SK-N-SH treated with all-trans-retinoic acid at 6 μM for 48 hours (cell line): ENCODE measurements around the gene AP3B1.

Source experiments
- ATAC-seq: fragments of 200-7000 bp; cut with Tn5 transposase; 3 replicates; pipeline ENCODE4 v1.9.1; 2020; ENCODE audit warnings: mild to moderate bottlenecking, moderate library complexity
- ARNTL ChIP-seq: fragments of 450-650 bp; formaldehyde crosslinking; IDR thresholded peaks from 2 replicates; pipeline ENCODE4 v1.5.0; 2020; ENCODE audit warnings: low read depth, mild to moderate bottlenecking, moderate library complexity, borderline replicate concordance
- BACH2 ChIP-seq: fragments of 250-450 bp; sonication (Bioruptor Pico); IDR thresholded peaks from 2 replicates; pipeline ENCODE4 v1.9.0; 2021; ENCODE audit warnings: mild to moderate bottlenecking, borderline replicate concordance
- CSDC2 ChIP-seq: fragments of 250-450 bp; sonication (Bioruptor Pico); IDR thresholded peaks from 2 replicates; pipeline ENCODE4 v1.5.0; 2020; ENCODE audit warnings: mild to moderate bottlenecking, moderate library complexity
- ESRRG ChIP-seq: fragments of 250-450 bp; sonication (Bioruptor Pico); IDR thresholded peaks from 2 replicates; pipeline ENCODE4 v1.6.1; 2021; ENCODE audit warnings: mild to moderate bottlenecking
- GLIS3 ChIP-seq: fragments of 250-450 bp; sonication (Bioruptor Pico); IDR thresholded peaks from 2 replicates; pipeline ENCODE4 v1.5.0; 2020; ENCODE audit warnings: mild to moderate bottlenecking, moderate library complexity
- ISL1 ChIP-seq: fragments of 250-450 bp; sonication (Bioruptor Pico); IDR thresholded peaks from 2 replicates; pipeline ENCODE4 v2.1.2; 2022; ENCODE audit warnings: mild to moderate bottlenecking, moderate library complexity
- OSR1 ChIP-seq: fragments of 250-450 bp; sonication (Bioruptor Pico); IDR thresholded peaks from 2 replicates; pipeline ENCODE4 v1.8.0; 2022; ENCODE audit warnings: moderate library complexity, mild to moderate bottlenecking, inconsistent platforms
- PPARA ChIP-seq: fragments of 250-450 bp; sonication (Bioruptor Pico); IDR thresholded peaks from 2 replicates; pipeline ENCODE4 v1.5.0; 2020; ENCODE audit warnings: mild to moderate bottlenecking, borderline replicate concordance
- RARB ChIP-seq: fragments of 250-450 bp; sonication (Bioruptor Pico); IDR thresholded peaks from 2 replicates; pipeline ENCODE4 v1.8.0; 2021; ENCODE audit warnings: mild to moderate bottlenecking, moderate library complexity
- TCF4 ChIP-seq: fragments of 250-450 bp; sonication (Bioruptor Pico); IDR thresholded peaks from 2 replicates; pipeline ENCODE4 v1.8.0; 2021; ENCODE audit warnings: mild to moderate bottlenecking, moderate library complexity, borderline replicate concordance
- TOX ChIP-seq: fragments of 250-450 bp; sonication (Bioruptor Pico); IDR thresholded peaks from 2 replicates; pipeline ENCODE4 v1.8.0; 2021; ENCODE audit warnings: mild to moderate bottlenecking, moderate library complexity, borderline replicate concordance
- ZC3H10 ChIP-seq: fragments of 250-450 bp; sonication (Bioruptor Pico); IDR thresholded peaks from 2 replicates; pipeline ENCODE4 v1.5.1; 2021; ENCODE audit warnings: mild to moderate bottlenecking, moderate library complexity
- ZFP3 ChIP-seq: fragments of 250-450 bp; sonication (Bioruptor Pico); IDR thresholded peaks from 2 replicates; pipeline ENCODE4 v1.5.0; 2020; ENCODE audit warnings: mild to moderate bottlenecking, moderate library complexity
- ZFP30 ChIP-seq: fragments of 450-650 bp; formaldehyde crosslinking; IDR thresholded peaks from 2 replicates; pipeline ENCODE4 v1.5.0; 2022; ENCODE audit warnings: mild to moderate bottlenecking, moderate library complexity
- ZNF565 ChIP-seq: fragments of 450-650 bp; formaldehyde crosslinking; conservative IDR thresholded peaks from 2 replicates; pipeline ENCODE4 v1.5.0; 2020; ENCODE audit warnings: low read depth, mild to moderate bottlenecking, moderate library complexity
- ZNF70 ChIP-seq: fragments of 450-650 bp; formaldehyde crosslinking; IDR thresholded peaks from 2 replicates; pipeline ENCODE4 v1.5.0; 2020; ENCODE audit warnings: mild to moderate bottlenecking, moderate library complexity
- ZNF8 ChIP-seq: fragments of 450-650 bp; formaldehyde crosslinking; IDR thresholded peaks from 2 replicates; pipeline ENCODE4 v1.5.0; 2020; ENCODE audit warnings: mild to moderate bottlenecking, moderate library complexity
- TF ChIP-seq, protein P1 (sequence below): fragments of 250-450 bp; sonication (Bioruptor Pico); IDR thresholded peaks from 2 replicates; pipeline ENCODE4 v1.5.1; 2020; ENCODE audit warnings: low read depth, mild to moderate bottlenecking, moderate library complexity
- TF ChIP-seq, protein P2 (sequence below): fragments of 250-450 bp; sonication (Bioruptor Pico); IDR thresholded peaks from 2 replicates; pipeline ENCODE4 v1.5.0; 2020; ENCODE audit warnings: mild to moderate bottlenecking, moderate library complexity
- TF ChIP-seq, protein P3 (sequence below): fragments of 250-450 bp; sonication (Bioruptor Pico); IDR thresholded peaks from 2 replicates; pipeline ENCODE4 v1.8.0; 2021; ENCODE audit warnings: low read depth, mild to moderate bottlenecking, moderate library complexity, borderline replicate concordance
- TF ChIP-seq, protein P4 (sequence below): fragments of 250-450 bp; sonication (Bioruptor Pico); IDR thresholded peaks from 2 replicates; pipeline ENCODE4 v1.5.1; 2021; ENCODE audit warnings: mild to moderate bottlenecking, moderate library complexity

The AP3B1 gene

DNA sequence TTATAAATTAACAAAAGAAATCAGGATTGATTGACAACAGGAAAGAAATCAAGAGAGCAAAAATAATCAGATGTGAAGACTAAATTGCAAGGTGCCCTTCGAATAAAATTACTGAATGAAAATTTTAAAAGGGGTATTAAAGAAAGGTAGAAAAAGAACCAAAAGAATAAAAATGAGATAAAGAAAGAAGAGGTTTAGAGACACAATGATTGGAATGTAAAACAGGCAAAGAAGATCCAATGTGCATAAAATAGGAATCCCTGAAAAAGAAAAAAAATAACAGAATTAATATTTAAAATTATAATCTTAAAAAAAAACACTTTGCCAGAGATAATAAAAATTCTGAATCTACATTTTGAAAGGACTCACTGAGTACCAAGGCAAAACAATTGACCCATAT lies 73.0 kb downstream of the AP3B1 start:
- TF ChIP-seq OSR1 (CRISPR knock-in tag) (no peak), ZNF70 (CRISPR knock-in tag) (no peak), ZNF8 (CRISPR knock-in tag) (no peak), TOX (no peak), RARB (CRISPR knock-in tag) (no peak), TCF4 (CRISPR knock-in tag) (no peak), ZFP30 (no peak), ZC3H10 (no peak)
- TF ChIP-seq, protein P1, sequence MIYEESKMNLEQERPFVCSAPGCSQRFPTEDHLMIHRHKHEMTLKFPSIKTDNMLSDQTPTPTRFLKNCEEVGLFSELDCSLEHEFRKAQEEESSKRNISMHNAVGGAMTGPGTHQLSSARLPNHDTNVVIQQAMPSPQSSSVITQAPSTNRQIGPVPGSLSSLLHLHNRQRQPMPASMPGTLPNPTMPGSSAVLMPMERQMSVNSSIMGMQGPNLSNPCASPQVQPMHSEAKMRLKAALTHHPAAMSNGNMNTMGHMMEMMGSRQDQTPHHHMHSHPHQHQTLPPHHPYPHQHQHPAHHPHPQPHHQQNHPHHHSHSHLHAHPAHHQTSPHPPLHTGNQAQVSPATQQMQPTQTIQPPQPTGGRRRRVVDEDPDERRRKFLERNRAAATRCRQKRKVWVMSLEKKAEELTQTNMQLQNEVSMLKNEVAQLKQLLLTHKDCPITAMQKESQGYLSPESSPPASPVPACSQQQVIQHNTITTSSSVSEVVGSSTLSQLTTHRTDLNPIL = no peak
- TF ChIP-seq, protein P2, sequence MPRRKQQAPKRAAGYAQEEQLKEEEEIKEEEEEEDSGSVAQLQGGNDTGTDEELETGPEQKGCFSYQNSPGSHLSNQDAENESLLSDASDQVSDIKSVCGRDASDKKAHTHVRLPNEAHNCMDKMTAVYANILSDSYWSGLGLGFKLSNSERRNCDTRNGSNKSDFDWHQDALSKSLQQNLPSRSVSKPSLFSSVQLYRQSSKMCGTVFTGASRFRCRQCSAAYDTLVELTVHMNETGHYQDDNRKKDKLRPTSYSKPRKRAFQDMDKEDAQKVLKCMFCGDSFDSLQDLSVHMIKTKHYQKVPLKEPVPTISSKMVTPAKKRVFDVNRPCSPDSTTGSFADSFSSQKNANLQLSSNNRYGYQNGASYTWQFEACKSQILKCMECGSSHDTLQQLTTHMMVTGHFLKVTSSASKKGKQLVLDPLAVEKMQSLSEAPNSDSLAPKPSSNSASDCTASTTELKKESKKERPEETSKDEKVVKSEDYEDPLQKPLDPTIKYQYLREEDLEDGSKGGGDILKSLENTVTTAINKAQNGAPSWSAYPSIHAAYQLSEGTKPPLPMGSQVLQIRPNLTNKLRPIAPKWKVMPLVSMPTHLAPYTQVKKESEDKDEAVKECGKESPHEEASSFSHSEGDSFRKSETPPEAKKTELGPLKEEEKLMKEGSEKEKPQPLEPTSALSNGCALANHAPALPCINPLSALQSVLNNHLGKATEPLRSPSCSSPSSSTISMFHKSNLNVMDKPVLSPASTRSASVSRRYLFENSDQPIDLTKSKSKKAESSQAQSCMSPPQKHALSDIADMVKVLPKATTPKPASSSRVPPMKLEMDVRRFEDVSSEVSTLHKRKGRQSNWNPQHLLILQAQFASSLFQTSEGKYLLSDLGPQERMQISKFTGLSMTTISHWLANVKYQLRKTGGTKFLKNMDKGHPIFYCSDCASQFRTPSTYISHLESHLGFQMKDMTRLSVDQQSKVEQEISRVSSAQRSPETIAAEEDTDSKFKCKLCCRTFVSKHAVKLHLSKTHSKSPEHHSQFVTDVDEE (CRISPR knock-in tag) = no peak
- no peak for ATAC-seq

DNA sequence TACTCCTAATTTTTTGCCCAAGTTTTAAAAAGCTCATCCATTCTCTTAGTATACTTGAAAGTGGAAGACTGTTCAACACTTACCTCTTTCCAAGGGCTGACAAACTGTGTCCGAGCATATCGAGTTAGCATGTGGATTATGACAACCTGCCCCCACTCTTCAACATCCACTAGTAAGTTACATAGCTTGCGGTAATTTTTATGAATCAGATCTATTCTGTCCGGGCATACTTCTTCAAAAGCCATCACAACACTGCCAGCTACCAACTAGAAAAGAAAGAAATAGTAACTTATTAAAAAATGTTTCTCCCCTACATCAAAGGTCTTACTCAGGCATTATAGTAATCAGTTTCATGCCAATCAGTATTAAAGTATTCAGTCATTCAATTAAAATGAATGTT lies 78.5 kb downstream of the AP3B1 start:
- TF ChIP-seq CSDC2 (CRISPR knock-in tag) = no peak
- TF ChIP-seq, protein P3, sequence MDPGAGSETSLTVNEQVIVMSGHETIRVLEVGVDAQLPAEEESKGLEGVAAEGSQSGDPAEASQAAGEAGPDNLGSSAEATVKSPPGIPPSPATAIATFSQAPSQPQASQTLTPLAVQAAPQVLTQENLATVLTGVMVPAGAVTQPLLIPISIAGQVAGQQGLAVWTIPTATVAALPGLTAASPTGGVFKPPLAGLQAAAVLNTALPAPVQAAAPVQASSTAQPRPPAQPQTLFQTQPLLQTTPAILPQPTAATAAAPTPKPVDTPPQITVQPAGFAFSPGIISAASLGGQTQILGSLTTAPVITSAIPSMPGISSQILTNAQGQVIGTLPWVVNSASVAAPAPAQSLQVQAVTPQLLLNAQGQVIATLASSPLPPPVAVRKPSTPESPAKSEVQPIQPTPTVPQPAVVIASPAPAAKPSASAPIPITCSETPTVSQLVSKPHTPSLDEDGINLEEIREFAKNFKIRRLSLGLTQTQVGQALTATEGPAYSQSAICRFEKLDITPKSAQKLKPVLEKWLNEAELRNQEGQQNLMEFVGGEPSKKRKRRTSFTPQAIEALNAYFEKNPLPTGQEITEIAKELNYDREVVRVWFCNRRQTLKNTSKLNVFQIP = no peak
- no peak for TF ChIP-seq TOX
- TF ChIP-seq ZNF8 (CRISPR knock-in tag) = no peak
- no peak for TF ChIP-seq ZFP3 (CRISPR knock-in tag)
- TF ChIP-seq ESRRG (CRISPR knock-in tag) = no peak
- no peak for TF ChIP-seq ZNF565 (CRISPR knock-in tag)
- TF ChIP-seq ZC3H10 = no peak
- TF ChIP-seq, protein P2 (CRISPR knock-in tag) = no peak
- TF ChIP-seq PPARA (CRISPR knock-in tag) = no peak
- no peak for TF ChIP-seq ZFP30
- TF ChIP-seq ZNF70 (CRISPR knock-in tag) = no peak
- TF ChIP-seq BACH2 (CRISPR knock-in tag) = no peak
- TF ChIP-seq GLIS3 (CRISPR knock-in tag) = no peak
- TF ChIP-seq, protein P4, sequence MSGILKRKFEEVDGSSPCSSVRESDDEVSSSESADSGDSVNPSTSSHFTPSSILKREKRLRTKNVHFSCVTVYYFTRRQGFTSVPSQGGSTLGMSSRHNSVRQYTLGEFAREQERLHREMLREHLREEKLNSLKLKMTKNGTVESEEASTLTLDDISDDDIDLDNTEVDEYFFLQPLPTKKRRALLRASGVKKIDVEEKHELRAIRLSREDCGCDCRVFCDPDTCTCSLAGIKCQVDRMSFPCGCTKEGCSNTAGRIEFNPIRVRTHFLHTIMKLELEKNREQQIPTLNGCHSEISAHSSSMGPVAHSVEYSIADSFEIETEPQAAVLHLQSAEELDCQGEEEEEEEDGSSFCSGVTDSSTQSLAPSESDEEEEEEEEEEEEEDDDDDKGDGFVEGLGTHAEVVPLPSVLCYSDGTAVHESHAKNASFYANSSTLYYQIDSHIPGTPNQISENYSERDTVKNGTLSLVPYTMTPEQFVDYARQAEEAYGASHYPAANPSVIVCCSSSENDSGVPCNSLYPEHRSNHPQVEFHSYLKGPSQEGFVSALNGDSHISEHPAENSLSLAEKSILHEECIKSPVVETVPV (CRISPR knock-in tag) = no peak
- no peak for TF ChIP-seq ISL1
- no peak for TF ChIP-seq RARB (CRISPR knock-in tag)
- TF ChIP-seq OSR1 (CRISPR knock-in tag) = no peak
- TF ChIP-seq, protein P1 = no peak
- ATAC-seq = no peak

DNA sequence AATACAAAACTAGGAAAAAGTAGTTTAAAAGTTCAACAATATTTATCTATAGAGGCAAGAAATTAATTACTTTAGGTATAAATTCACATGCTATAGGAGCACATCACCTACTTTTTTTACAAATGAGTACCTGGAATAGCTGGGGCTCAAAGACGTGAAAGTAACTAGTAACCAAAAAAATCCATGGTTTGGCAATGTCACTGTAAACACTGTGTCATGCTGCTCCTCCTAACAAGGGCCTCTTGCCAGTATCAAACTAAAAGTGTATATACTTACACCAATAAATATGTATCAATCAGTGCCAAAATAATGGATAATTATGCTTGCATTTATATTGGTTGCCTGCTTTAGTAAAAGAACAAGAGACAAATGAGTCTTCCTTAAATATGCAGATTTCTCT lies 78.9 kb downstream of the AP3B1 start:
- TF ChIP-seq ZFP30 (no peak), RARB (CRISPR knock-in tag) (no peak), ZNF565 (CRISPR knock-in tag) (no peak), PPARA (CRISPR knock-in tag) (no peak), BACH2 (CRISPR knock-in tag) (no peak), CSDC2 (CRISPR knock-in tag) (no peak), ARNTL (CRISPR knock-in tag) (no peak), ZC3H10 (no peak)
- TF ChIP-seq, protein P3 = no peak
- TF ChIP-seq, all 23 proteins: peak for 0
- no peak for ATAC-seq
